Neural progenitor cell (in vitro differentiated cells): ENCODE data around the gene MAPK13.

ENCODE experiments used
- CTCF ChIP-seq: fragments of 200-600 bp; sonication (generic); IDR thresholded peaks from 2 replicates; pipeline ENCODE4 v1.5.1; 2017; ENCODE audit warnings: antibody characterized with exemption, mild to moderate bottlenecking
- EZH2 ChIP-seq: fragments of 200-600 bp; sonication (generic); IDR thresholded peaks from 2 replicates; pipeline ENCODE4 v1.6.1; 2017; ENCODE audit warnings: antibody characterized with exemption, mild to moderate bottlenecking, moderate library complexity
- EZH2phosphoT487 ChIP-seq: fragments of 200-600 bp; sonication (generic); IDR thresholded peaks from 2 replicates; pipeline ENCODE4 v1.6.1; 2017; ENCODE audit warnings: antibody characterized with exemption

GRCh38 chr6:36101691-36102090 is 28.6 kb upstream of the MAPK13 start:
- TF ChIP-seq CTCF: no peak
- TF ChIP-seq EZH2phosphoT487: no peak
- no peak for TF ChIP-seq EZH2
